ENCODE measurements around the gene CCNG2.

GRCh38 chr4:77197831-77198230 lies 40.8 kb downstream of the CCNG2 start:
- no peak for TF ChIP-seq POLR2A (IDR thresholded peaks at IDR 0.05)
- TF ChIP-seq, protein P1, sequence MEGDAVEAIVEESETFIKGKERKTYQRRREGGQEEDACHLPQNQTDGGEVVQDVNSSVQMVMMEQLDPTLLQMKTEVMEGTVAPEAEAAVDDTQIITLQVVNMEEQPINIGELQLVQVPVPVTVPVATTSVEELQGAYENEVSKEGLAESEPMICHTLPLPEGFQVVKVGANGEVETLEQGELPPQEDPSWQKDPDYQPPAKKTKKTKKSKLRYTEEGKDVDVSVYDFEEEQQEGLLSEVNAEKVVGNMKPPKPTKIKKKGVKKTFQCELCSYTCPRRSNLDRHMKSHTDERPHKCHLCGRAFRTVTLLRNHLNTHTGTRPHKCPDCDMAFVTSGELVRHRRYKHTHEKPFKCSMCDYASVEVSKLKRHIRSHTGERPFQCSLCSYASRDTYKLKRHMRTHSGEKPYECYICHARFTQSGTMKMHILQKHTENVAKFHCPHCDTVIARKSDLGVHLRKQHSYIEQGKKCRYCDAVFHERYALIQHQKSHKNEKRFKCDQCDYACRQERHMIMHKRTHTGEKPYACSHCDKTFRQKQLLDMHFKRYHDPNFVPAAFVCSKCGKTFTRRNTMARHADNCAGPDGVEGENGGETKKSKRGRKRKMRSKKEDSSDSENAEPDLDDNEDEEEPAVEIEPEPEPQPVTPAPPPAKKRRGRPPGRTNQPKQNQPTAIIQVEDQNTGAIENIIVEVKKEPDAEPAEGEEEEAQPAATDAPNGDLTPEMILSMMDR (IDR thresholded peaks at IDR 0.05) = no peak
